ENCODE measurements around the gene MMS22L.

MMS22L gene

GRCh38 chr6:97282726-97283617 lies at the start of gene MMS22L:
Gene MMS22L (minus strand): TSS chr6:97283216. CDS start chr6:97282477, 739 bp downstream.
- peak; percentile 85 for DNase-seq (ENCODE audit: low read depth)

- no peak for DNase-seq (ENCODE audit: low read depth)
These were observed 39.8 kb upstream of the MMS22L start for GRCh38 chr6:97322811-97323210.

- no peak for DNase-seq (ENCODE audit: low read depth)
These were observed 39.2 kb upstream of the MMS22L start for GRCh38 chr6:97322226-97322625.

- no peak for DNase-seq (ENCODE audit: low read depth)
These were observed 34.0 kb upstream of the MMS22L start for GRCh38 chr6:97316978-97317377.

- no peak for DNase-seq (ENCODE audit: low read depth)
These were observed 29.2 kb upstream of the MMS22L start for GRCh38 chr6:97312241-97312640.

- DNase-seq (ENCODE audit: low read depth) = no peak
These were observed 23.7 kb upstream of the MMS22L start for GRCh38 chr6:97306544-97307320.

GRCh38 chr6:97305414-97306066 lies 22.5 kb upstream of the MMS22L start:
- DNase-seq (ENCODE audit: low read depth) = no peak

- no peak for DNase-seq (ENCODE audit: low read depth)
These were observed 21.7 kb upstream of the MMS22L start for GRCh38 chr6:97304701-97305100.

- DNase-seq (ENCODE audit: low read depth) = no peak
These were observed 11.4 kb upstream of the MMS22L start for GRCh38 chr6:97294451-97294850.

GRCh38 chr6:97293198-97293696 lies 10.2 kb upstream of the MMS22L start:
- DNase-seq (ENCODE audit: low read depth) = no peak

GRCh38 chr6:97292671-97293070 lies 9.7 kb upstream of the MMS22L start:
- DNase-seq (ENCODE audit: low read depth) = no peak

- no peak for DNase-seq (ENCODE audit: low read depth)
These were observed 8.9 kb upstream of the MMS22L start for GRCh38 chr6:97291896-97292295.

- no peak for DNase-seq (ENCODE audit: low read depth)
These were observed 6.3 kb upstream of the MMS22L start for GRCh38 chr6:97289332-97289731.

- DNase-seq (ENCODE audit: low read depth) = no peak
These were observed 5.2 kb upstream of the MMS22L start for GRCh38 chr6:97288188-97288587.

GRCh38 chr6:97282238-97282725 lies 734 bp downstream of the MMS22L start:
- DNase-seq (ENCODE audit: low read depth) = no peak

- DNase-seq (ENCODE audit: low read depth) = no peak
These were observed 2.2 kb downstream of the MMS22L start for GRCh38 chr6:97280766-97281165.

GRCh38 chr6:97275804-97276203 lies 7.2 kb downstream of the MMS22L start:
- DNase-seq (ENCODE audit: low read depth) = no peak

GRCh38 chr6:97269821-97270220 lies 13.2 kb downstream of the MMS22L start:
- no peak for DNase-seq (ENCODE audit: low read depth)

GRCh38 chr6:97262676-97263075 lies 20.3 kb downstream of the MMS22L start:
- no peak for DNase-seq (ENCODE audit: low read depth)

GRCh38 chr6:97246842-97247241 lies 36.2 kb downstream of the MMS22L start:
- no peak for DNase-seq (ENCODE audit: low read depth)

GRCh38 chr6:97240222-97240621 lies 42.8 kb downstream of the MMS22L start:
- DNase-seq (ENCODE audit: low read depth) = no peak

GRCh38 chr6:97231911-97232310 lies 51.1 kb downstream of the MMS22L start:
- DNase-seq (ENCODE audit: low read depth) = no peak
